Astrocyte (in vitro differentiated cells and primary cell): ENCODE data around the gene SEC61B.

ENCODE experiments used
- EZH2 ChIP-seq: IDR thresholded peaks from 2 replicates; pipeline ENCODE4 v1.6.1; 2012; ENCODE audit warnings: mild to moderate bottlenecking, low read length, inconsistent platforms; ENCODE audit not compliant: insufficient read depth
- TF ChIP-seq, protein P1 (sequence below): IDR thresholded peaks from 2 replicates; pipeline ENCODE4 v1.5.1; 2011; ENCODE audit warnings: low read depth, mild to moderate bottlenecking, inconsistent platforms, low read length, moderate library complexity; ENCODE audit not compliant: insufficient read depth

DNA sequence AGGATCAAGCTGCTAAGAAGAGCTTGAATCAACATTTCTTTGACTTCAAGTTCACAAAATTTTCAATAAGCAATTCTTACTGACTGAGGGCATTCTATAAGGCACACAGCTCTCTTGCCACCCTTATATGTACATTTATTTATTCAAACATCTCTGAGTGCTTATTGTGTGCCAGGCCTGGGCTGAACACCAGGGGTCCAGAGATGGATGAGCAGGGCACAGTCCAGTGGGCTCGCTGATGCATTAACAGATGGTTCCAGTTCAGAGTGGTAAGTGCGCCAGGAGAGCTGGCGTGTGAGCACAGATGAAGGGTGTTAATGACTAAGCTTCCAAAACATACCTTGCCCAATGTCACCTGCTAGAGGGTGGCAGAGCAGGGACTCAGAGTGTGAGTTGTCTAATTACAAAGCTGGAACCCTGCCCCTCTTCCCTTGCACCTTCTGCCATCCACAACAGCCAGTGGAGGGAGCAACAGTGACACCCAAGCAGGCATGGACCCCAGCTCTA lies 24.9 kb upstream of the SEC61B start:
- TF ChIP-seq EZH2, result no peak
- TF ChIP-seq, protein P1, sequence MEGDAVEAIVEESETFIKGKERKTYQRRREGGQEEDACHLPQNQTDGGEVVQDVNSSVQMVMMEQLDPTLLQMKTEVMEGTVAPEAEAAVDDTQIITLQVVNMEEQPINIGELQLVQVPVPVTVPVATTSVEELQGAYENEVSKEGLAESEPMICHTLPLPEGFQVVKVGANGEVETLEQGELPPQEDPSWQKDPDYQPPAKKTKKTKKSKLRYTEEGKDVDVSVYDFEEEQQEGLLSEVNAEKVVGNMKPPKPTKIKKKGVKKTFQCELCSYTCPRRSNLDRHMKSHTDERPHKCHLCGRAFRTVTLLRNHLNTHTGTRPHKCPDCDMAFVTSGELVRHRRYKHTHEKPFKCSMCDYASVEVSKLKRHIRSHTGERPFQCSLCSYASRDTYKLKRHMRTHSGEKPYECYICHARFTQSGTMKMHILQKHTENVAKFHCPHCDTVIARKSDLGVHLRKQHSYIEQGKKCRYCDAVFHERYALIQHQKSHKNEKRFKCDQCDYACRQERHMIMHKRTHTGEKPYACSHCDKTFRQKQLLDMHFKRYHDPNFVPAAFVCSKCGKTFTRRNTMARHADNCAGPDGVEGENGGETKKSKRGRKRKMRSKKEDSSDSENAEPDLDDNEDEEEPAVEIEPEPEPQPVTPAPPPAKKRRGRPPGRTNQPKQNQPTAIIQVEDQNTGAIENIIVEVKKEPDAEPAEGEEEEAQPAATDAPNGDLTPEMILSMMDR, result no peak
